Measurements from ENCODE around the gene SPINDOC. TPM values are rescaled to one million over a fixed set of nuclear protein-coding genes. Genes with fewer than 3 reads are reported as not detected.
"Not testable (repeated sequence)": the region's sequence is repeated elsewhere in the genome, so short reads cannot be mapped to it uniquely, and the experiment has no call there.

The SPINDOC gene
- total and polyA plus RNA-seq, 2 experiments from 2014 or later, result 8.2 to 44.5 TPM

GRCh38 chr11:63855975-63856374 is 42.7 kb downstream of the SPINDOC start:
- H3K27ac ChIP-seq, result no peak overlapping the region
- DNase-seq (ENCODE audit: low read depth in 1 of 2, low spot score in 1 of 2), result no peak
- H3K9me3 ChIP-seq (ENCODE audit: low read depth), result no peaks in the 10 kb centered on the region
- H3K4me1 ChIP-seq (ENCODE audit: low read depth), result no peaks in the 10 kb centered on the region
- H3K27me3 ChIP-seq, result no peaks in the 10 kb centered on the region
- no peak overlapping the region for H3K4me3 ChIP-seq
- no peaks in the 10 kb centered on the region for H3K36me3 ChIP-seq
- no peak for TF ChIP-seq CTCF (IDR thresholded peaks at IDR 0.05; ENCODE audit: low read depth, low read length)

DNA sequence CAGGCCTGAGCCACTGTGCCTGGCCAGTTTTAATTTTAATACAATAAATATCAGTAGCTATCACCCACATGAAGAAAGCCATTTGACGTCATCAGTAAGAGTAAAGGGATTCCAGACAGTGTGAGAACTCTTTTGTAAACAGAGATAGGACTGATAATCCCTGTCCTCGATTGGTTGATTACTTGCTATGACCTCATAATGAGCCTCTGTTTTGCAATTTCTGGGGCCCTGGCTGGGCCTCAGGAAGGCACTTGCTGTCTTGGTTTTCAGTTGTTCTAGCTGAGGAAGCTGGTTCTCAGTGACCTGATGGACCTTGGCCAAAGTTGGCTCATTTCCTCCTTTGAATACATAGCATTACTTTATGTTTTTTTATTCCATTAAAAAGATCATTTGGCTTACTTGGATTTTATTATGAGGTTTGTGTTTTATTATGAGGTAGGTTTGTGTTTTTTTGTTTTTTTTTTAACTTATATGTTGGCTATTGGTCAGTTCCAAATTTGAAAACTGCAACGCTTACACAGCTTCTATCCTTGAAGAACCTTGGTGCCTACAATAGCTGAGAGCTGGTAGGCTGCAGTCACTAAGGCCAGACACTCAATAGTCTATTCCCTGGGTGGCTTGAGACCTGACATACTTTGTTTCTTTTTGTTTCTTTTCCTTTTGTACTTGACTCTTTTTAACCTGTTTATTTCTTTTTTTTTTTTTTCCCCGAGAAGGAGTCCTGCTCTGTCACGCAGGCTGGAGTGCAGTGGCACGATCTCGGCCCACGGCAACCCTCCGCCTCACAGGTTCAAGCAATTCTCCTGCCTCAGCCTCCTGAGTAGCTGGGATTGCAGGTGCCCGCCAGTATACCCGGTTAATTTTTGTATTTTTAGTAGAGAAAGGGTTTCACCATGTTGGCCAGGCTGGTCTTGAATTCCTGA is 45.6 kb downstream of the SPINDOC start:
- Histone ChIP-seq H3K4me1 (ENCODE audit: low read depth) (no peaks in the 10 kb centered on the region), H3K27ac (peak overlapping the region; percentile 24), H3K27me3 (no peaks in the 10 kb centered on the region), H3K9me3 (ENCODE audit: low read depth) (no peaks in the 10 kb centered on the region), H3K36me3 (peaks cover 3% of the 10 kb centered on the region), H3K4me3 (no peak overlapping the region)
- peak in 1 of 2 donors; percentile 91 for DNase-seq (ENCODE audit: low read depth in 1 of 2, low spot score in 1 of 2)
- TF ChIP-seq CTCF (IDR thresholded peaks at IDR 0.05; ENCODE audit: low read depth, low read length), result no peak

GRCh38 chr11:63862923-63863322 is 49.7 kb downstream of the SPINDOC start:
- peak overlapping the region; percentile 48 for H3K27ac ChIP-seq
- DNase-seq (ENCODE audit: low read depth in 1 of 2, low spot score in 1 of 2), result no peak
- no peaks in the 10 kb centered on the region for H3K9me3 ChIP-seq (ENCODE audit: low read depth)
- H3K27me3 ChIP-seq, result no peaks in the 10 kb centered on the region
- no peak for TF ChIP-seq CTCF (IDR thresholded peaks at IDR 0.05; ENCODE audit: low read depth, low read length)
- H3K36me3 ChIP-seq, result peaks cover 3% of the 10 kb centered on the region
- peaks cover 9% of the 10 kb centered on the region for H3K4me1 ChIP-seq (ENCODE audit: low read depth)
- no peak overlapping the region for H3K4me3 ChIP-seq

DNA sequence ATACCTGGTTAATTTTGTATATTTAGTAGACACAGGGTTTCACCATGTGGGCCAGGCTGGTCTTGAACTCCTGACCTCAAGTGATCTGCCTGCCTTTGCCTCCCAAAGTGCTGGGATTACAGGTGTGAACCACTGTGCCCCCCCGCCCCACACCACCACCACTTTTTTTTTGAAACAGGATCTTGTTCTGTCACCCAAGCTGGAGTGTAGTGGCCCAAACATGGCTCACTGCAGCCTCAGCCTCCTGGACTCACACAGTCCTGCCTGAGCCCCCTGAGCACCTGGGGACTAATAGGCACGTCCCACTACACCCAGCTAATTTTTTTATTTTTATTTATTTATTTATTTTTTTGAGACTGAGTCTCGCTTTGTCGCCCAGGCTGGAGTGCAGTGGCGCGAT is 50.4 kb downstream of the SPINDOC start:
- H3K27ac ChIP-seq; H3K9me3 ChIP-seq (ENCODE audit: low read depth); H3K27me3 ChIP-seq; H3K4me1 ChIP-seq (ENCODE audit: low read depth); H3K4me3 ChIP-seq; DNase-seq (ENCODE audit: low read depth in 1 of 2, low spot score in 1 of 2); H3K36me3 ChIP-seq: not testable (repeated sequence)

- H3K27me3 ChIP-seq, result no peaks in the 10 kb centered on the region
- no peaks in the 10 kb centered on the region for H3K9me3 ChIP-seq (ENCODE audit: low read depth)
- peaks cover 9% of the 10 kb centered on the region for H3K4me1 ChIP-seq (ENCODE audit: low read depth)
- peaks cover 3% of the 10 kb centered on the region for H3K36me3 ChIP-seq
- TF ChIP-seq CTCF (IDR thresholded peaks at IDR 0.05; ENCODE audit: low read depth, low read length), result no peak
- H3K27ac ChIP-seq, result no peak overlapping the region
- H3K4me3 ChIP-seq, result no peak overlapping the region
- DNase-seq (ENCODE audit: low read depth in 1 of 2, low spot score in 1 of 2), result peak in 1 of 2 donors; percentile 77
Observed at GRCh38 chr11:63866211-63866610, 53.0 kb downstream of the SPINDOC start.

DNA sequence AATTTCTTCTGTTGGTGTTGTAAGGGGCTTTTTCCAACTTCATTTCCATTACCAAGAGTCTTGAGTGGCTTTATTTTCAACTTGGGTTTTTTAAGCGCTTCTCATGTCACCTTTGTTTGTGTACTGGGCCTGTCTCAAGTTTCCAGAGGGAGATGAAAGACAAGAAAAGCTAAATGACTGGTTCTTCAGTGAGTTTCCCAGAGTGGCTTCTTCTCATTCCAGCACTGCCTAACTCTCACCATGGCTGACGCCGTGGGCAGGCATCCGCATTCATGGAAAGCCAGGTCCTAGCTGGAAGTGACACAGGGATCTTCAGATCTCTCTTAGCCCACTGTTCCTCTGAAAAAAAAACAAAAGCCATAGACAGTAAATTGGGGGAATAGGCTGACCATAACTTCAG is 54.3 kb downstream of the SPINDOC start:
- Histone ChIP-seq H3K27ac (peak overlapping the region; percentile 1), H3K36me3 (peaks cover 3% of the 10 kb centered on the region), H3K9me3 (ENCODE audit: low read depth) (no peaks in the 10 kb centered on the region), H3K27me3 (no peaks in the 10 kb centered on the region), H3K4me1 (ENCODE audit: low read depth) (peaks cover 12% of the 10 kb centered on the region), H3K4me3 (no peak overlapping the region)
- TF ChIP-seq CTCF (IDR thresholded peaks at IDR 0.05; ENCODE audit: low read depth, low read length), result no peak
- DNase-seq (ENCODE audit: low read depth in 1 of 2, low spot score in 1 of 2), result no peak
